Activated CD8-positive, alpha-beta memory T cell treated with anti-CD3 and anti-CD28 coated beads, Interleukin-2, amount 50 U/mL, for 1 hour (primary cell): ENCODE data around the gene DDHD1.

Source experiments
- DNase-seq: peaks from one replicate; pipeline ENCODE4 v3.0.0-alpha.2; 2020; ENCODE audit errors: extremely low read depth

DDHD1 gene

GRCh38 chr14:53034036-53034435 lies 119.1 kb downstream of the DDHD1 start:
- DNase-seq, result no peak

GRCh38 chr14:53032838-53033390 lies 120.2 kb downstream of the DDHD1 start:
- no peak for DNase-seq

- DNase-seq, result no peak
Observed at GRCh38 chr14:53032161-53032803, 120.8 kb downstream of the DDHD1 start.

- no peak for DNase-seq
Observed at GRCh38 chr14:53027562-53027961, 125.6 kb downstream of the DDHD1 start.

GRCh38 chr14:53027041-53027440 lies 126.1 kb downstream of the DDHD1 start:
- DNase-seq, result no peak

GRCh38 chr14:53023325-53023724 lies 129.8 kb downstream of the DDHD1 start:
- DNase-seq, result no peak

- DNase-seq, result no peak
Observed at GRCh38 chr14:53022593-53022992, 130.5 kb downstream of the DDHD1 start.

GRCh38 chr14:53020193-53020932 lies 132.8 kb downstream of the DDHD1 start:
- DNase-seq, result no peak

- DNase-seq, result no peak
Observed at GRCh38 chr14:53019406-53019805, 133.7 kb downstream of the DDHD1 start.

- no peak for DNase-seq
Observed at GRCh38 chr14:53017837-53018236, 135.3 kb downstream of the DDHD1 start.

- DNase-seq, result no peak
Observed at GRCh38 chr14:53016919-53017318, 136.2 kb downstream of the DDHD1 start.

GRCh38 chr14:53016491-53016890 lies 136.6 kb downstream of the DDHD1 start:
- DNase-seq, result no peak

GRCh38 chr14:53011053-53011462 lies 142.1 kb downstream of the DDHD1 start:
- DNase-seq, result no peak

GRCh38 chr14:53010193-53011040 lies 142.7 kb downstream of the DDHD1 start:
- no peak for DNase-seq

- no peak for DNase-seq
Observed at GRCh38 chr14:53006931-53007562, 146.1 kb downstream of the DDHD1 start.

GRCh38 chr14:53004976-53005375 lies 148.1 kb downstream of the DDHD1 start:
- DNase-seq, result no peak

- DNase-seq, result no peak
Observed at GRCh38 chr14:53003776-53004175, 149.3 kb downstream of the DDHD1 start.

GRCh38 chr14:53002576-53002975 lies 150.5 kb downstream of the DDHD1 start:
- DNase-seq, result no peak

GRCh38 chr14:53001787-53002378 lies 151.2 kb downstream of the DDHD1 start:
- DNase-seq, result no peak

- DNase-seq, result no peak
Observed at GRCh38 chr14:52998376-52999015, 154.6 kb downstream of the DDHD1 start.

GRCh38 chr14:52996493-52996892 lies 156.6 kb downstream of the DDHD1 start:
- DNase-seq, result no peak
